Liver (tissue), 9 donors: ENCODE results near the gene RNFT2. TPM values are rescaled to one million over a fixed set of nuclear protein-coding genes. Genes with fewer than 3 reads are reported as not detected.

Source experiments
- DNase-seq: peaks from one replicate; pipeline ENCODE4 v3.0.0-alpha.2; 2017; ENCODE audit warnings: low spot score
- H3K27ac ChIP-seq, 2 donors: one replicate each; pipeline ENCODE4 v1.7.0; 2013; ENCODE audit warnings: inconsistent platforms in 2 of 2, low read length in 2 of 2, control low read depth in 1 of 2, low read depth in 1 of 2, mild to moderate bottlenecking in 1 of 2
- H3K27me3 ChIP-seq, 4 donors: one replicate each; pipeline versions ENCODE4 v1.6.1 to v1.7.0; 2013; ENCODE audit warnings: low read length in 3 of 4, inconsistent platforms in 1 of 4, mild to moderate bottlenecking in 1 of 4, moderate library complexity in 1 of 4; ENCODE audit not compliant: control insufficient read depth in 4 of 4, insufficient read depth in 4 of 4
- H3K36me3 ChIP-seq, 4 donors: one replicate each; pipeline versions ENCODE4 v1.6.1 to v1.7.0; 2013; ENCODE audit warnings: low read length in 3 of 4, mild to moderate bottlenecking in 3 of 4, low read depth in 1 of 4, moderate library complexity in 1 of 4; ENCODE audit not compliant: control insufficient read depth in 4 of 4, insufficient read depth in 3 of 4
- H3K4me1 ChIP-seq, 4 donors: one replicate each; pipeline versions ENCODE4 v1.6.1 to v1.7.0; 2013; ENCODE audit warnings: low read length in 3 of 4, mild to moderate bottlenecking in 3 of 4, moderate library complexity in 1 of 4; ENCODE audit not compliant: control insufficient read depth in 4 of 4, insufficient read depth in 4 of 4
- H3K4me3 ChIP-seq, 3 donors: one replicate each; pipeline versions ENCODE4 v1.6.1 to v1.7.0; 2013; ENCODE audit warnings: low read length in 3 of 3, control low read depth in 1 of 3, low read depth in 1 of 3, mild to moderate bottlenecking in 1 of 3
- H3K9ac ChIP-seq, 2 donors: one replicate each; pipeline ENCODE4 v1.7.0; 2013; ENCODE audit warnings: low read length in 2 of 2, mild to moderate bottlenecking in 2 of 2, moderate library complexity in 2 of 2, control low read depth in 1 of 2, low read depth in 1 of 2
- H3K9me3 ChIP-seq, 4 donors: one replicate each; pipeline versions ENCODE4 v1.6.1 to v1.7.0; 2013; ENCODE audit warnings: low read length in 3 of 4; ENCODE audit not compliant: control insufficient read depth in 4 of 4
- EGR1 ChIP-seq, 2 donors: IDR thresholded peaks; 2 replicates each; pipeline ENCODE4 v1.6.1; 2016 to 2018; ENCODE audit warnings: antibody characterized with exemption in 2 of 2, low read depth in 2 of 2
- FOXA1 ChIP-seq: IDR thresholded peaks from 2 replicates; pipeline ENCODE4 v1.6.1; 2016; ENCODE audit warnings: antibody characterized with exemption
- GABPA ChIP-seq, 2 donors: IDR thresholded peaks in 1 of 2; conservative IDR thresholded peaks in 1 of 2; 2 replicates each; pipeline ENCODE4 v1.6.1; 2016; ENCODE audit warnings: antibody characterized with exemption in 2 of 2, mild to moderate bottlenecking in 1 of 2, moderate library complexity in 1 of 2
- HNF4A ChIP-seq, 2 donors: conservative IDR thresholded peaks; 2 replicates each; pipeline ENCODE4 v1.6.1; 2016; ENCODE audit warnings: antibody characterized with exemption in 2 of 2, mild to moderate bottlenecking in 2 of 2
- HNF4G ChIP-seq: IDR thresholded peaks from 2 replicates; pipeline ENCODE4 v1.6.1; 2016; ENCODE audit warnings: antibody characterized with exemption
- JUND ChIP-seq, 2 donors: IDR thresholded peaks; 2 replicates each; pipeline ENCODE4 v1.6.1; 2016; ENCODE audit warnings: antibody characterized with exemption in 2 of 2
- NR2F2 ChIP-seq: IDR thresholded peaks from 2 replicates; pipeline ENCODE4 v1.6.1; 2016; ENCODE audit warnings: antibody characterized with exemption
- RAD21 ChIP-seq, 2 donors: IDR thresholded peaks; 2 replicates each; pipeline ENCODE4 v1.6.1; 2016; ENCODE audit warnings: antibody characterized with exemption in 2 of 2, mild to moderate bottlenecking in 2 of 2
- RXRA ChIP-seq, 2 donors: IDR thresholded peaks; 2 replicates each; pipeline ENCODE4 v1.6.1; 2017 to 2018; ENCODE audit warnings: antibody characterized with exemption in 2 of 2, mild to moderate bottlenecking in 1 of 2
- SP1 ChIP-seq: IDR thresholded peaks from 2 replicates; pipeline ENCODE4 v1.6.1; 2018; ENCODE audit warnings: antibody characterized with exemption, mild to moderate bottlenecking
- TAF1 ChIP-seq: conservative IDR thresholded peaks from 2 replicates; pipeline ENCODE4 v1.6.1; 2016; ENCODE audit warnings: antibody characterized with exemption, mild to moderate bottlenecking
- YY1 ChIP-seq: IDR thresholded peaks from 2 replicates; pipeline ENCODE4 v1.6.1; 2016; ENCODE audit warnings: antibody characterized with exemption, mild to moderate bottlenecking
- ZBTB33 ChIP-seq: IDR thresholded peaks from 2 replicates; pipeline ENCODE4 v1.6.1; 2016; ENCODE audit warnings: antibody characterized with exemption
- WGBS: extraction: QIAGEN DNeasy Blood & Tissue Kit; methylation state at CpG from one replicate; pipeline ENCODE4 v1.1.7; 2013; 5-methylcytosine and 5-hydroxymethylcytosine counted together
- polyA plus RNA-seq, 2 donors: library from polyadenylated mRNA; stranded (reverse) in 1 of 2; unstranded in 1 of 2; fragments of 200-250 nt in 1 of 2; fragments of >200 nt in 1 of 2; fragmentation: Nextera tagmentation in 1 of 2; extraction: Ambion mirVana in 1 of 2; gene quantifications; one replicate each; pipeline versions ENCODE4 v1.2.1 to v1.2.3, GENCODE V29; 2013 to 2015
- total RNA-seq, 2 donors: library from RNA; depleted of rRNA; stranded (reverse); fragments of >200 nt; gene quantifications; one replicate each; pipeline ENCODE4 v1.2.3, GENCODE V29; 2014
- TF ChIP-seq, protein P1 (sequence below): fragments of 150-350 bp; IDR thresholded peaks from 2 replicates; pipeline ENCODE4 v1.5.1; 2017; ENCODE audit warnings: improper control_type of control experiment, low read depth, low read length; ENCODE audit not compliant: missing input control
- TF ChIP-seq, protein P2 (sequence below): IDR thresholded peaks from 2 replicates; pipeline ENCODE4 v1.6.1; 2016; ENCODE audit warnings: antibody characterized with exemption, mild to moderate bottlenecking
- TF ChIP-seq, protein P3 (sequence below): IDR thresholded peaks from 2 replicates; pipeline ENCODE4 v1.6.1; 2016; ENCODE audit warnings: antibody characterized with exemption
- TF ChIP-seq, protein P4 (sequence below): IDR thresholded peaks from 2 replicates; pipeline ENCODE4 v1.6.1; 2016; ENCODE audit warnings: antibody characterized with exemption
- donor health status: healthy.
- donor health status: healthy.
- donor health status: healthy.
- donor health status: healthy.
- donor health status: healthy.

Gene RNFT2
- total and polyA plus RNA-seq, 4 donors = 0.13 to 1.4 (median 0.19) TPM

- Histone ChIP-seq H3K4me3 (no peak overlapping the region), H3K4me1 (peaks cover 0 to 7% (median 2%) of the 10 kb centered on the region in 4 donors), H3K36me3 (no peaks in the 10 kb centered on the region), H3K27me3 (no peaks in the 10 kb centered on the region), H3K27ac (no peak overlapping the region), H3K9ac (no peak overlapping the region), H3K9me3 (no peaks in the 10 kb centered on the region)
- no peak for TF ChIP-seq HNF4G
- no peak for TF ChIP-seq YY1
- TF ChIP-seq, protein P1, sequence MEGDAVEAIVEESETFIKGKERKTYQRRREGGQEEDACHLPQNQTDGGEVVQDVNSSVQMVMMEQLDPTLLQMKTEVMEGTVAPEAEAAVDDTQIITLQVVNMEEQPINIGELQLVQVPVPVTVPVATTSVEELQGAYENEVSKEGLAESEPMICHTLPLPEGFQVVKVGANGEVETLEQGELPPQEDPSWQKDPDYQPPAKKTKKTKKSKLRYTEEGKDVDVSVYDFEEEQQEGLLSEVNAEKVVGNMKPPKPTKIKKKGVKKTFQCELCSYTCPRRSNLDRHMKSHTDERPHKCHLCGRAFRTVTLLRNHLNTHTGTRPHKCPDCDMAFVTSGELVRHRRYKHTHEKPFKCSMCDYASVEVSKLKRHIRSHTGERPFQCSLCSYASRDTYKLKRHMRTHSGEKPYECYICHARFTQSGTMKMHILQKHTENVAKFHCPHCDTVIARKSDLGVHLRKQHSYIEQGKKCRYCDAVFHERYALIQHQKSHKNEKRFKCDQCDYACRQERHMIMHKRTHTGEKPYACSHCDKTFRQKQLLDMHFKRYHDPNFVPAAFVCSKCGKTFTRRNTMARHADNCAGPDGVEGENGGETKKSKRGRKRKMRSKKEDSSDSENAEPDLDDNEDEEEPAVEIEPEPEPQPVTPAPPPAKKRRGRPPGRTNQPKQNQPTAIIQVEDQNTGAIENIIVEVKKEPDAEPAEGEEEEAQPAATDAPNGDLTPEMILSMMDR = peak; percentile 83
- no peak for TF ChIP-seq RXRA (IDR thresholded peaks at IDR 0.05)
- TF ChIP-seq RAD21 (IDR thresholded peaks at IDR 0.05) = peak; percentile 92 to 93
- TF ChIP-seq, protein P2, sequence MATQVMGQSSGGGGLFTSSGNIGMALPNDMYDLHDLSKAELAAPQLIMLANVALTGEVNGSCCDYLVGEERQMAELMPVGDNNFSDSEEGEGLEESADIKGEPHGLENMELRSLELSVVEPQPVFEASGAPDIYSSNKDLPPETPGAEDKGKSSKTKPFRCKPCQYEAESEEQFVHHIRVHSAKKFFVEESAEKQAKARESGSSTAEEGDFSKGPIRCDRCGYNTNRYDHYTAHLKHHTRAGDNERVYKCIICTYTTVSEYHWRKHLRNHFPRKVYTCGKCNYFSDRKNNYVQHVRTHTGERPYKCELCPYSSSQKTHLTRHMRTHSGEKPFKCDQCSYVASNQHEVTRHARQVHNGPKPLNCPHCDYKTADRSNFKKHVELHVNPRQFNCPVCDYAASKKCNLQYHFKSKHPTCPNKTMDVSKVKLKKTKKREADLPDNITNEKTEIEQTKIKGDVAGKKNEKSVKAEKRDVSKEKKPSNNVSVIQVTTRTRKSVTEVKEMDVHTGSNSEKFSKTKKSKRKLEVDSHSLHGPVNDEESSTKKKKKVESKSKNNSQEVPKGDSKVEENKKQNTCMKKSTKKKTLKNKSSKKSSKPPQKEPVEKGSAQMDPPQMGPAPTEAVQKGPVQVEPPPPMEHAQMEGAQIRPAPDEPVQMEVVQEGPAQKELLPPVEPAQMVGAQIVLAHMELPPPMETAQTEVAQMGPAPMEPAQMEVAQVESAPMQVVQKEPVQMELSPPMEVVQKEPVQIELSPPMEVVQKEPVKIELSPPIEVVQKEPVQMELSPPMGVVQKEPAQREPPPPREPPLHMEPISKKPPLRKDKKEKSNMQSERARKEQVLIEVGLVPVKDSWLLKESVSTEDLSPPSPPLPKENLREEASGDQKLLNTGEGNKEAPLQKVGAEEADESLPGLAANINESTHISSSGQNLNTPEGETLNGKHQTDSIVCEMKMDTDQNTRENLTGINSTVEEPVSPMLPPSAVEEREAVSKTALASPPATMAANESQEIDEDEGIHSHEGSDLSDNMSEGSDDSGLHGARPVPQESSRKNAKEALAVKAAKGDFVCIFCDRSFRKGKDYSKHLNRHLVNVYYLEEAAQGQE = no peak
- WGBS = 28% methylated on average over 26 of the region's 26 CpGs
- no peak for DNase-seq
Observed at GRCh38 chr12:116708826-116709756, 29.0 kb upstream of the RNFT2 start.

DNA sequence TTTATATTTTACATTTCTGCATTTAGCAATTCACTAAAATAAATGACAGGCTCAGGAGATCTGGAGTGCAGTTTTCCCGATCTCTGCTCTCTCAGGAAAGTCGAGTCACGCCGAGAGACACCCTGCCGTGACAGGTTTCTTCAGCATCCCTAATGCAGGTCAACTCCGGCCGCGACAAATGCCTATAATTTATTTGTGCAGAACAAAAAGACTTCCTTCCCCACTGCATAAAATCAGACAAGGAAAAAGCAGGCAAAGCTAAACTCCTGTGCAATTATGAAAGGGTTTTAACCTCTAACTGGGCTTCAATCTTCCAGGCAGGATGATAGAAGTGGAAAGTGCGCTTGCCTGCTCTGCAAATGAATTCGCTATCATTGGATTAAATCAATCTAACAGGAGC is 28.3 kb upstream of the RNFT2 start:
- Histone ChIP-seq H3K9me3 (no peaks in the 10 kb centered on the region), H3K27ac (no peak overlapping the region), H3K36me3 (no peaks in the 10 kb centered on the region), H3K27me3 (no peaks in the 10 kb centered on the region), H3K9ac (no peak overlapping the region), H3K4me3 (no peak overlapping the region), H3K4me1 (peaks cover 0 to 7% (median 2%) of the 10 kb centered on the region in 4 donors)
- 65% methylated on average over 10 of the region's 10 CpGs for WGBS
- no peak for DNase-seq
- TF ChIP-seq, protein P3, sequence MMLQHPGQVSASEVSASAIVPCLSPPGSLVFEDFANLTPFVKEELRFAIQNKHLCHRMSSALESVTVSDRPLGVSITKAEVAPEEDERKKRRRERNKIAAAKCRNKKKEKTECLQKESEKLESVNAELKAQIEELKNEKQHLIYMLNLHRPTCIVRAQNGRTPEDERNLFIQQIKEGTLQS = no peak
- TF ChIP-seq, protein P4, sequence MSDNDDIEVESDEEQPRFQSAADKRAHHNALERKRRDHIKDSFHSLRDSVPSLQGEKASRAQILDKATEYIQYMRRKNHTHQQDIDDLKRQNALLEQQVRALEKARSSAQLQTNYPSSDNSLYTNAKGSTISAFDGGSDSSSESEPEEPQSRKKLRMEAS = no peak
- TF ChIP-seq HNF4A (conservative IDR thresholded peaks at IDR 0.05) (no peak), ZBTB33 (no peak), JUND (IDR thresholded peaks at IDR 0.05) (no peak), GABPA (IDR thresholded peaks at IDR 0.05 in 1 of 2, conservative IDR thresholded peaks at IDR 0.05 in 1 of 2) (no peak), NR2F2 (no peak), EGR1 (IDR thresholded peaks at IDR 0.05; ENCODE audit: low read depth in 2 of 2) (no peak), SP1 (no peak), FOXA1 (no peak), RXRA (IDR thresholded peaks at IDR 0.05) (no peak), TAF1 (no peak)
- TF ChIP-seq, protein P1 = no peak
- TF ChIP-seq, protein P2 = no peak
